ENCODE measurements around the gene ADTRP.

DNA sequence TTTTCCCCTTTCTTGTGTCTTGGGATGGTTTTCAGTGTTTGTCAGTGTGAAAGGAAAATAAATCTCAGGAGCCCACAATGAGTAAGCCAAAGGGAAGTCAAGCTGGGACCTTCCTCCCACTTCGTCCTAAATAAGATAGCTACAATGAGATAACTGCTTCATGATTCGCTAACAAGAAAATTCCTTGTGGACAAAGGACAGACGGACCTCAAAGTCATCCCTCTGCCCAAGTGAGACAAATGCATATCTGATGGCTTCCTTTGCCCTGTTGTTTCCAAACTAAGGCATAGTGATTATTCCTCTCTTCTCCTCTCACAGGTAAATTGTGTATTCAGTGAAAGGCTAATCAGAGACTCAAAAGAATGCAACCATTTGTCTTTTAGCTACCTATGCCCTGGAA, 26.1 kb upstream of the ADTRP start:
- TF ChIP-seq ESRRG (CRISPR knock-in tag; IDR thresholded peaks at IDR 0.05) (no peak), ARNTL (CRISPR knock-in tag; IDR thresholded peaks at IDR 0.05; ENCODE audit: borderline replicate concordance, low read depth) (no peak), GLIS3 (CRISPR knock-in tag; IDR thresholded peaks at IDR 0.05) (no peak), OSR1 (CRISPR knock-in tag; IDR thresholded peaks at IDR 0.05) (no peak), TCF4 (CRISPR knock-in tag; IDR thresholded peaks at IDR 0.05; ENCODE audit: borderline replicate concordance) (no peak), ZNF70 (CRISPR knock-in tag; IDR thresholded peaks at IDR 0.05) (no peak), ZFP30 (CRISPR knock-in tag; IDR thresholded peaks at IDR 0.05) (no peak)
- TF ChIP-seq, protein P1, sequence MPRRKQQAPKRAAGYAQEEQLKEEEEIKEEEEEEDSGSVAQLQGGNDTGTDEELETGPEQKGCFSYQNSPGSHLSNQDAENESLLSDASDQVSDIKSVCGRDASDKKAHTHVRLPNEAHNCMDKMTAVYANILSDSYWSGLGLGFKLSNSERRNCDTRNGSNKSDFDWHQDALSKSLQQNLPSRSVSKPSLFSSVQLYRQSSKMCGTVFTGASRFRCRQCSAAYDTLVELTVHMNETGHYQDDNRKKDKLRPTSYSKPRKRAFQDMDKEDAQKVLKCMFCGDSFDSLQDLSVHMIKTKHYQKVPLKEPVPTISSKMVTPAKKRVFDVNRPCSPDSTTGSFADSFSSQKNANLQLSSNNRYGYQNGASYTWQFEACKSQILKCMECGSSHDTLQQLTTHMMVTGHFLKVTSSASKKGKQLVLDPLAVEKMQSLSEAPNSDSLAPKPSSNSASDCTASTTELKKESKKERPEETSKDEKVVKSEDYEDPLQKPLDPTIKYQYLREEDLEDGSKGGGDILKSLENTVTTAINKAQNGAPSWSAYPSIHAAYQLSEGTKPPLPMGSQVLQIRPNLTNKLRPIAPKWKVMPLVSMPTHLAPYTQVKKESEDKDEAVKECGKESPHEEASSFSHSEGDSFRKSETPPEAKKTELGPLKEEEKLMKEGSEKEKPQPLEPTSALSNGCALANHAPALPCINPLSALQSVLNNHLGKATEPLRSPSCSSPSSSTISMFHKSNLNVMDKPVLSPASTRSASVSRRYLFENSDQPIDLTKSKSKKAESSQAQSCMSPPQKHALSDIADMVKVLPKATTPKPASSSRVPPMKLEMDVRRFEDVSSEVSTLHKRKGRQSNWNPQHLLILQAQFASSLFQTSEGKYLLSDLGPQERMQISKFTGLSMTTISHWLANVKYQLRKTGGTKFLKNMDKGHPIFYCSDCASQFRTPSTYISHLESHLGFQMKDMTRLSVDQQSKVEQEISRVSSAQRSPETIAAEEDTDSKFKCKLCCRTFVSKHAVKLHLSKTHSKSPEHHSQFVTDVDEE (CRISPR knock-in tag; IDR thresholded peaks at IDR 0.05) = no peak
- TF ChIP-seq, protein P2, sequence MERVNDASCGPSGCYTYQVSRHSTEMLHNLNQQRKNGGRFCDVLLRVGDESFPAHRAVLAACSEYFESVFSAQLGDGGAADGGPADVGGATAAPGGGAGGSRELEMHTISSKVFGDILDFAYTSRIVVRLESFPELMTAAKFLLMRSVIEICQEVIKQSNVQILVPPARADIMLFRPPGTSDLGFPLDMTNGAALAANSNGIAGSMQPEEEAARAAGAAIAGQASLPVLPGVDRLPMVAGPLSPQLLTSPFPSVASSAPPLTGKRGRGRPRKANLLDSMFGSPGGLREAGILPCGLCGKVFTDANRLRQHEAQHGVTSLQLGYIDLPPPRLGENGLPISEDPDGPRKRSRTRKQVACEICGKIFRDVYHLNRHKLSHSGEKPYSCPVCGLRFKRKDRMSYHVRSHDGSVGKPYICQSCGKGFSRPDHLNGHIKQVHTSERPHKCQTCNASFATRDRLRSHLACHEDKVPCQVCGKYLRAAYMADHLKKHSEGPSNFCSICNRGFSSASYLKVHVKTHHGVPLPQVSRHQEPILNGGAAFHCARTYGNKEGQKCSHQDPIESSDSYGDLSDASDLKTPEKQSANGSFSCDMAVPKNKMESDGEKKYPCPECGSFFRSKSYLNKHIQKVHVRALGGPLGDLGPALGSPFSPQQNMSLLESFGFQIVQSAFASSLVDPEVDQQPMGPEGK (CRISPR knock-in tag; IDR thresholded peaks at IDR 0.05; ENCODE audit: borderline replicate concordance) = no peak
- TF ChIP-seq, protein P3, sequence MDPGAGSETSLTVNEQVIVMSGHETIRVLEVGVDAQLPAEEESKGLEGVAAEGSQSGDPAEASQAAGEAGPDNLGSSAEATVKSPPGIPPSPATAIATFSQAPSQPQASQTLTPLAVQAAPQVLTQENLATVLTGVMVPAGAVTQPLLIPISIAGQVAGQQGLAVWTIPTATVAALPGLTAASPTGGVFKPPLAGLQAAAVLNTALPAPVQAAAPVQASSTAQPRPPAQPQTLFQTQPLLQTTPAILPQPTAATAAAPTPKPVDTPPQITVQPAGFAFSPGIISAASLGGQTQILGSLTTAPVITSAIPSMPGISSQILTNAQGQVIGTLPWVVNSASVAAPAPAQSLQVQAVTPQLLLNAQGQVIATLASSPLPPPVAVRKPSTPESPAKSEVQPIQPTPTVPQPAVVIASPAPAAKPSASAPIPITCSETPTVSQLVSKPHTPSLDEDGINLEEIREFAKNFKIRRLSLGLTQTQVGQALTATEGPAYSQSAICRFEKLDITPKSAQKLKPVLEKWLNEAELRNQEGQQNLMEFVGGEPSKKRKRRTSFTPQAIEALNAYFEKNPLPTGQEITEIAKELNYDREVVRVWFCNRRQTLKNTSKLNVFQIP (CRISPR knock-in tag; IDR thresholded peaks at IDR 0.05; ENCODE audit: borderline replicate concordance, low read depth) = no peak
- TF ChIP-seq, protein P4, sequence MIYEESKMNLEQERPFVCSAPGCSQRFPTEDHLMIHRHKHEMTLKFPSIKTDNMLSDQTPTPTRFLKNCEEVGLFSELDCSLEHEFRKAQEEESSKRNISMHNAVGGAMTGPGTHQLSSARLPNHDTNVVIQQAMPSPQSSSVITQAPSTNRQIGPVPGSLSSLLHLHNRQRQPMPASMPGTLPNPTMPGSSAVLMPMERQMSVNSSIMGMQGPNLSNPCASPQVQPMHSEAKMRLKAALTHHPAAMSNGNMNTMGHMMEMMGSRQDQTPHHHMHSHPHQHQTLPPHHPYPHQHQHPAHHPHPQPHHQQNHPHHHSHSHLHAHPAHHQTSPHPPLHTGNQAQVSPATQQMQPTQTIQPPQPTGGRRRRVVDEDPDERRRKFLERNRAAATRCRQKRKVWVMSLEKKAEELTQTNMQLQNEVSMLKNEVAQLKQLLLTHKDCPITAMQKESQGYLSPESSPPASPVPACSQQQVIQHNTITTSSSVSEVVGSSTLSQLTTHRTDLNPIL (CRISPR knock-in tag; IDR thresholded peaks at IDR 0.05; ENCODE audit: low read depth) = no peak

All from SK-N-SH treated with all-trans-retinoic acid at 6 μM for 48 hours (cell line).